HepG2 (cell line): Measurements from ENCODE around the gene PLXNC1. TPM values are rescaled to one million over a fixed set of nuclear protein-coding genes. Genes with fewer than 3 reads are reported as not detected.

Experiments used
- CAMTA2 ChIP-seq: sonication (generic); formaldehyde crosslinking; IDR thresholded peaks from 2 replicates; pipeline ENCODE4 v1.4.0; 2020; ENCODE audit warnings: mild to moderate bottlenecking, missing genetic modification reagents, borderline replicate concordance
- CCAR2 ChIP-seq: fragments of 200-400 bp; formaldehyde crosslinking; optimal IDR thresholded peaks from 2 replicates; pipeline ENCODE3; 2018; ENCODE audit warnings: low read depth, mild to moderate bottlenecking, low read length, moderate library complexity
- DNMT3B ChIP-seq: conservative IDR thresholded peaks from 2 replicates; pipeline ENCODE4 v1.6.1; 2016; ENCODE audit warnings: missing biosample characterization, control low read depth
- GATAD2A ChIP-seq: IDR thresholded peaks from 2 replicates; pipeline ENCODE4 v1.6.1; 2016
- GLI4 ChIP-seq: sonication (generic); formaldehyde crosslinking; IDR thresholded peaks from 2 replicates; pipeline ENCODE4 v1.5.1; 2020; ENCODE audit warnings: missing genetic modification reagents, mild to moderate bottlenecking, moderate library complexity, borderline replicate concordance
- KDM3A ChIP-seq: IDR thresholded peaks from 2 replicates; pipeline ENCODE4 v1.6.1; 2018; ENCODE audit warnings: low read depth, missing compliant biosample characterization
- KIAA2018 ChIP-seq: sonication (generic); formaldehyde crosslinking; IDR thresholded peaks from 2 replicates; pipeline ENCODE4 v1.5.0; 2020; ENCODE audit warnings: mild to moderate bottlenecking, missing genetic modification reagents, borderline replicate concordance
- MED8 ChIP-seq: sonication (generic); formaldehyde crosslinking; IDR thresholded peaks from 2 replicates; pipeline ENCODE4 v1.8.1; 2023; ENCODE audit warnings: mild to moderate bottlenecking, missing genetic modification reagents; ENCODE audit not compliant: insufficient replicate concordance
- SMC3 ChIP-seq: IDR thresholded peaks from 2 replicates; pipeline ENCODE4 v1.6.1; 2011; ENCODE audit warnings: low read length, improper control_type of control experiment
- TEF ChIP-seq: sonication (generic); formaldehyde crosslinking; IDR thresholded peaks from 2 replicates; pipeline ENCODE4 v1.5.0; 2020; ENCODE audit warnings: missing genetic modification reagents
- ZBTB37 ChIP-seq: sonication (generic); formaldehyde crosslinking; IDR thresholded peaks from 2 replicates; pipeline ENCODE4 v1.4.0; 2020; ENCODE audit warnings: mild to moderate bottlenecking, missing genetic modification reagents
- ZFP36 ChIP-seq: fragments of 150-350 bp; IDR thresholded peaks from 2 replicates; pipeline ENCODE4 v1.6.1; 2018; ENCODE audit warnings: borderline replicate concordance, low read length, low read depth; ENCODE audit not compliant: partially characterized antibody
- ZFP36L2 ChIP-seq: sonication (generic); formaldehyde crosslinking; IDR thresholded peaks from 2 replicates; pipeline ENCODE4 v1.4.0; 2020; ENCODE audit warnings: missing genetic modification reagents
- ZFP90 ChIP-seq: sonication (generic); formaldehyde crosslinking; IDR thresholded peaks from 2 replicates; pipeline ENCODE4 v1.8.0; 2022; ENCODE audit warnings: missing genetic modification reagents, mild to moderate bottlenecking, inconsistent platforms, borderline replicate concordance
- ZNF225 ChIP-seq: sonication (generic); formaldehyde crosslinking; IDR thresholded peaks from 2 replicates; pipeline ENCODE4 v1.4.0; 2020; ENCODE audit warnings: mild to moderate bottlenecking, missing genetic modification reagents
- ZNF251 ChIP-seq: sonication (generic); formaldehyde crosslinking; IDR thresholded peaks from 2 replicates; pipeline ENCODE4 v1.9.0; 2021; ENCODE audit warnings: mild to moderate bottlenecking, missing genetic modification reagents
- ZNF614 ChIP-seq: IDR thresholded peaks from 2 replicates; pipeline ENCODE4 v1.6.1; 2018; ENCODE audit warnings: missing biosample characterization, missing genetic modification reagents, inconsistent platforms, borderline replicate concordance
- ZNF740 ChIP-seq: sonication (generic); formaldehyde crosslinking; IDR thresholded peaks from 2 replicates; pipeline ENCODE4 v1.4.0; 2020; ENCODE audit warnings: missing genetic modification reagents
- polyA plus RNA-seq, 8 experiments: library from polyadenylated mRNA; depleted of rRNA in 3 of 8; stranded (reverse) in 7 of 8; unstranded in 1 of 8; fragments of >200 nt; fragmentation: Illumina TruSeq in 4 of 8; extraction: Trizol in 4 of 8; gene quantifications; 2 replicates each; pipeline versions ENCODE4 v1.2.1 to v1.2.3, GENCODE V29; 2011 to 2016; ENCODE audit warnings: low read depth in 4 of 8, missing spikeins in 1 of 8, mixed read lengths in 1 of 8; ENCODE audit not compliant: insufficient read depth in 1 of 8
- total RNA-seq, 5 experiments: library from RNA; depleted of rRNA; stranded (reverse); fragments of >200 nt; fragmentation: Illumina TruSeq; extraction: Trizol; gene quantifications; 2 replicates each; pipeline ENCODE4 v1.2.3, GENCODE V29; 2016; ENCODE audit warnings: low read depth in 1 of 5

Gene PLXNC1
- total and polyA plus RNA-seq, 2 of the 13 experiments (the other 11 are each of a cell fraction or from before 2014, with no cell fraction given): 6.6 to 11.2 TPM

GRCh38 chr12:94101738-94102660, 46.4 kb upstream of the PLXNC1 start (continued):
- TF ChIP-seq ZFP36L2 (CRISPR knock-in tag): no peak
- no peak for TF ChIP-seq ZNF740 (CRISPR knock-in tag)
- TF ChIP-seq CCAR2: no peak
- TF ChIP-seq KIAA2018 (CRISPR knock-in tag): no peak
- TF ChIP-seq TEF (CRISPR knock-in tag): no peak
- TF ChIP-seq KDM3A: 0 out of 2 replicates have a peak, but pooled peaks have one; percentile 69
- TF ChIP-seq ZNF614 (CRISPR knock-in tag): 0 out of 2 replicates have a peak, but pooled peaks have one; percentile 37
- no peak for TF ChIP-seq ZFP90 (CRISPR knock-in tag)
- TF ChIP-seq SMC3: peak; percentile 76
- TF ChIP-seq ZNF225 (CRISPR knock-in tag): no peak
- no peak for TF ChIP-seq ZFP36
- TF ChIP-seq GATAD2A (CRISPR knock-in tag): peak; percentile 41; the same call in 1 of the 2 replicates
- no peak for TF ChIP-seq DNMT3B (CRISPR knock-in tag)
- TF ChIP-seq MED8 (CRISPR knock-in tag): no peak
- peak; percentile 75; the same call in 1 of the 2 replicates for TF ChIP-seq GLI4
- TF ChIP-seq ZNF251 (CRISPR knock-in tag): no peak
- no peak for TF ChIP-seq CAMTA2 (CRISPR knock-in tag)
- TF ChIP-seq ZBTB37 (CRISPR knock-in tag): no peak
